Cardiac muscle cell (in vitro differentiated cells and primary cell): ENCODE data around the gene MLF2. TPM values are rescaled to one million over a fixed set of nuclear protein-coding genes. Genes with fewer than 3 reads are reported as not detected.

Experiments
- DNase-seq, 2 donors: peaks; one replicate each; pipeline versions ENCODE4 v3.0.0 to v3.0.0-alpha.2; 2010 to 2017; ENCODE audit warnings: low read depth in 1 of 2, low spot score in 1 of 2
- H3K27ac ChIP-seq: fragments of 200-600 bp; sonication (generic); 2 replicates; pipeline ENCODE4 v1.5.1; 2016
- H3K27me3 ChIP-seq: fragments of 200-600 bp; sonication (generic); 2 replicates; pipeline ENCODE4 v1.6.0; 2016; ENCODE audit warnings: control low read depth
- H3K36me3 ChIP-seq: fragments of 200-600 bp; sonication (generic); 2 replicates; pipeline ENCODE4 v1.5.1; 2016; ENCODE audit warnings: control low read depth
- H3K4me1 ChIP-seq: fragments of 200-600 bp; sonication (generic); 2 replicates; pipeline ENCODE4 v1.8.1; 2017; ENCODE audit warnings: low read depth, mild to moderate bottlenecking, mixed run types
- H3K4me3 ChIP-seq: fragments of 200-600 bp; sonication (generic); 2 replicates; pipeline ENCODE4 v1.5.1; 2016; ENCODE audit warnings: mild to moderate bottlenecking
- H3K9me3 ChIP-seq: fragments of 200-600 bp; sonication (generic); 2 replicates; pipeline ENCODE4 v1.5.1; 2017; ENCODE audit warnings: low read depth, mild to moderate bottlenecking, control low read depth
- polyA plus RNA-seq: library from polyadenylated mRNA; unstranded; fragments of >200 nt; fragmentation: Nextera tagmentation; extraction: Ambion mirVana; gene quantifications from 2 replicates; pipeline ENCODE4 v1.2.1, GENCODE V29; 2016
- total RNA-seq: library from RNA; depleted of rRNA; stranded (reverse); fragments of >200 nt; gene quantifications from 2 replicates; pipeline ENCODE4 v1.2.3, GENCODE V29; 2016
- TF ChIP-seq, protein P1 (sequence below): IDR thresholded peaks from 2 replicates; pipeline ENCODE4 v1.5.1; 2012; ENCODE audit warnings: low read depth, mild to moderate bottlenecking, low read length

Gene MLF2
- total and polyA plus RNA-seq, 2 experiments from 2014 or later, result 342 to 592 TPM

DNA sequence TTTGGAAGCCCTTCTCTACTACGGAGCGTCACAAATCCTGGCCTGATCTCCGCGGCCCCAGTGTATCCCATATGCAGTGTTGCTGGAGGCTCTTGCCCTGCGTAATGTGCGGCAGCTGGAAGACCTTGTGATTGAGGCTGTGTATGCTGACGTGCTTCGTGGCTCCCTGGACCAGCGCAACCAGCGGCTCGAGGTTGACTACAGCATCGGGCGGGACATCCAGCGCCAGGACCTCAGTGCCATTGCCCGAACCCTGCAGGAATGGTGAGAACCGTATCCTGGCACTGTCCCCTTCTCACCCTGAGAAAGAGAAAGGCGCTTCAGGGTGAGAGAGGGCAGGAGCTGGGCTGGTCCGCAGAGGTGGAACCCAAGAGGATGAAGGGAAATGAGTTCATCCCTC lies 23.8 kb downstream of the MLF2 start:
- no peak for DNase-seq
- TF ChIP-seq, protein P1, sequence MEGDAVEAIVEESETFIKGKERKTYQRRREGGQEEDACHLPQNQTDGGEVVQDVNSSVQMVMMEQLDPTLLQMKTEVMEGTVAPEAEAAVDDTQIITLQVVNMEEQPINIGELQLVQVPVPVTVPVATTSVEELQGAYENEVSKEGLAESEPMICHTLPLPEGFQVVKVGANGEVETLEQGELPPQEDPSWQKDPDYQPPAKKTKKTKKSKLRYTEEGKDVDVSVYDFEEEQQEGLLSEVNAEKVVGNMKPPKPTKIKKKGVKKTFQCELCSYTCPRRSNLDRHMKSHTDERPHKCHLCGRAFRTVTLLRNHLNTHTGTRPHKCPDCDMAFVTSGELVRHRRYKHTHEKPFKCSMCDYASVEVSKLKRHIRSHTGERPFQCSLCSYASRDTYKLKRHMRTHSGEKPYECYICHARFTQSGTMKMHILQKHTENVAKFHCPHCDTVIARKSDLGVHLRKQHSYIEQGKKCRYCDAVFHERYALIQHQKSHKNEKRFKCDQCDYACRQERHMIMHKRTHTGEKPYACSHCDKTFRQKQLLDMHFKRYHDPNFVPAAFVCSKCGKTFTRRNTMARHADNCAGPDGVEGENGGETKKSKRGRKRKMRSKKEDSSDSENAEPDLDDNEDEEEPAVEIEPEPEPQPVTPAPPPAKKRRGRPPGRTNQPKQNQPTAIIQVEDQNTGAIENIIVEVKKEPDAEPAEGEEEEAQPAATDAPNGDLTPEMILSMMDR, result no peak
- Histone ChIP-seq H3K4me3 (no peak overlapping the region), H3K27me3 (no peaks in the 10 kb centered on the region), H3K27ac (no peak overlapping the region), H3K9me3 (no peaks in the 10 kb centered on the region), H3K36me3 (peaks cover 11% of the 10 kb centered on the region), H3K4me1 (peaks cover 6% of the 10 kb centered on the region)

DNA sequence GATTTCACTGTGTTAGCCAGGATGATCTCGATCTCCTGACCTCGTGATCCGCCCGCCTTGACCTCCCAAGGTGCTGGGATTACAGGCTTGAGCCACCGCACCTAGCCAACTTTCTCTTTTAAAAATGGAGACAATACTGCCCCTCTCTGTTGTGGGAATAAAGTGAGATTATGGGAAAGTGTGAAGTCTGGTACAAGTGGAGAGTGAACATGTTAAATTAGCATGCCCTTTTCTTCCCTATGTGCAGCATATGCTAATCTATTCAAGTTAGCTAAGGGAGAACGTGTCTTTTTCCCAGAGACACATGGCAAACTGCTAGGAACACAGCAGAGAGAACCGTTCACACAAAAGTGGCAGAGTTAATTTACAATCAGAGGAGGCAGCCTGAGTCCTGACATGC lies 27.6 kb downstream of the MLF2 start:
- DNase-seq, result no peak
- TF ChIP-seq, protein P1, result no peak
- peaks cover 6% of the 10 kb centered on the region for H3K4me1 ChIP-seq
- H3K27me3 ChIP-seq, result no peaks in the 10 kb centered on the region
- H3K27ac ChIP-seq, result no peak overlapping the region
- peaks cover 5% of the 10 kb centered on the region for H3K36me3 ChIP-seq
- no peaks in the 10 kb centered on the region for H3K9me3 ChIP-seq
- H3K4me3 ChIP-seq, result no peak overlapping the region

DNA sequence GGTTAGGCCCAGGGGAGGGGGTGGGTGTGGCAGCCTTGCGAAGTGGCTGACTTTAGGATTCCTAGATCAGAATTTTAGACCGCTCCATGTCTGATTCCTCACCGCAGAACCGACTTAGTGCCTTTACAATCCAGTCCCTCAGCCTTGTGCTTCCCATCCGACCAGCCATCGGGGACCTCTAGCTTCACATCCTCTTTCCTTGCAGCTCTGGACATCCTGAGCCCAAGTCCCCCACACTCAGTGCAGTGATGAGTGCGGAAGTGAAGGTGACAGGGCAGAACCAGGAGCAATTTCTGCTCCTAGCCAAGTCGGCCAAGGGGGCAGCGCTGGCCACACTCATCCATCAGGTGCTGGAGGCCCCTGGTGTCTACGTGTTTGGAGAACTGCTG lies 28.5 kb downstream of the MLF2 start:
- Histone ChIP-seq H3K4me3 (peak overlapping the region; percentile 33), H3K27me3 (no peaks in the 10 kb centered on the region), H3K27ac (peak overlapping the region; percentile 79), H3K36me3 (peaks cover 2% of the 10 kb centered on the region), H3K9me3 (no peaks in the 10 kb centered on the region), H3K4me1 (peaks cover 6% of the 10 kb centered on the region)
- no peak for DNase-seq
- TF ChIP-seq, protein P1, result no peak

DNA sequence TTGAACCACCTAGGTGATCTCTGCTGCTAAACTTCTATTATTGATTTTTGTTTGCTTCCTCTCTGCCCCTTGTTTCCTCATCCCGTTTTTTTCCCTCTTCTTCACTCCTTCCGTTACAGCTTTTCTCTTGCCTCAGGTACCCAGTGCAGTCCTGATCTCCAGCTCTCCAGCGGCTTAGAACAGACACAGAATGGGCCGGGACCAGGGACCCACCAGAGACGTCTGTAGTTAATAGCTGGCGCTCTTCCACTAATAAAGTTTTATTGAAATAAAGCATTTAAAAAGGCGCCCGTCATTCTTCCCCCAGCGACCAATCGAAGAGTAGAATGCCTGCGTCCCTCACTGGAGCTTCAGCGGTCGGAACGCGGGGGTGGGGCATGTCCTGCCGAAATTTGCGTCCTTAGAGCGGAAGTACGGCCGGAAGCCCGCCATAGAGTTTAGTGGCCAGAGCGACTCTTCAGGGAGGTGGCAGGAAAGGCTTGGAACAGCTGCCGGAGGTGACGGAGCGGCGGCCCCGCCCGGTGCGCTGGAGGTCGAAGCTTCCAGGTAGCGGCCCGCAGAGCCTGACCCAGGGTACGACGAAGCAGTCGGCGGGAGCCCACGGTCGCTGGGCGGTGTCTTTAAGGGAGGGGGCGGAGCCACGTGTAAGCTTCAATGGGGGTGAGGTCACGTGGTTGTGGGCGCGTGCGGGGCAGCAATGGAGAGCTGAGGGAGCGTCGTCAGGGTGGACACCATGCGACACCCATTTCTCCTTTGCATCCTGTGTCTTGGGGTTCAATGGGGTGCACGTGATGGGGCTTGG lies 29.1 kb downstream of the MLF2 start, which contains the start of gene COPS7A:
Gene COPS7A, plus strand, starts transcription at position 440 of the 802 bp plus-strand sequence. CDS start 611 bp downstream, outside the sequence.
- H3K27me3 ChIP-seq, result no peaks in the 10 kb centered on the region
- peak; percentile 98 to 99 for DNase-seq
- peak within 1 kb of the TSS; percentile 33 for H3K4me3 ChIP-seq
- H3K27ac ChIP-seq, result peak within 1 kb of the TSS; percentile 79
- H3K4me1 ChIP-seq, result peaks cover 6% of the 10 kb centered on the region
- H3K36me3 ChIP-seq, result peaks cover 2% of the 10 kb centered on the region
- TF ChIP-seq, protein P1, result no peak
- no peaks in the 10 kb centered on the region for H3K9me3 ChIP-seq

DNA sequence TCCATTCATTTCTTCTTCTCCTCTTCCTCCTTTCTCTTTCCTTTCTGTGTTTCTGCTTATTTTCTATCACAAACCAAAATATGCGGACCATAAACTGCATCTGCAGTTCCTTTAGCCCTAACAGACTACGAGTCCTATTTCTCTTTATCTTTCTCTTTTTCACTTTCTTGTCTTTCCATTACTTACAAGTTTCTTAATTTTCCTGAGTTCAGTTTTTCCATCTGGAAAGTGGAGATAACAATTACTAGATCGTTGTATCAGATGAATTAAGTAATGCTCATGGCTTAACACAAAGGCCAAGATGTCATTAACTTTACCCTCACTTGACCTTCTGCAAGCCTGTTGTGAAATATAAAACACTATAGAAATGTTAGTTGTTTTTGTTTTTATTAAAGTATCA lies 30.1 kb downstream of the MLF2 start:
- no peaks in the 10 kb centered on the region for H3K27me3 ChIP-seq
- TF ChIP-seq, protein P1, result no peak
- H3K27ac ChIP-seq, result no peak overlapping the region
- DNase-seq, result no peak
- no peak overlapping the region for H3K4me3 ChIP-seq
- H3K36me3 ChIP-seq, result peaks cover 2% of the 10 kb centered on the region
- no peaks in the 10 kb centered on the region for H3K9me3 ChIP-seq
- peaks cover 6% of the 10 kb centered on the region for H3K4me1 ChIP-seq
